CD4-positive, alpha-beta T cell treated with Interleukin-17A for 4 hours (primary cell): Measurements from ENCODE around the gene MEX3C.

Experiments
- DNase-seq: peaks from one replicate; pipeline ENCODE4 v3.0.0-alpha.2; 2020; ENCODE audit warnings: mixed read lengths

The MEX3C gene

DNA sequence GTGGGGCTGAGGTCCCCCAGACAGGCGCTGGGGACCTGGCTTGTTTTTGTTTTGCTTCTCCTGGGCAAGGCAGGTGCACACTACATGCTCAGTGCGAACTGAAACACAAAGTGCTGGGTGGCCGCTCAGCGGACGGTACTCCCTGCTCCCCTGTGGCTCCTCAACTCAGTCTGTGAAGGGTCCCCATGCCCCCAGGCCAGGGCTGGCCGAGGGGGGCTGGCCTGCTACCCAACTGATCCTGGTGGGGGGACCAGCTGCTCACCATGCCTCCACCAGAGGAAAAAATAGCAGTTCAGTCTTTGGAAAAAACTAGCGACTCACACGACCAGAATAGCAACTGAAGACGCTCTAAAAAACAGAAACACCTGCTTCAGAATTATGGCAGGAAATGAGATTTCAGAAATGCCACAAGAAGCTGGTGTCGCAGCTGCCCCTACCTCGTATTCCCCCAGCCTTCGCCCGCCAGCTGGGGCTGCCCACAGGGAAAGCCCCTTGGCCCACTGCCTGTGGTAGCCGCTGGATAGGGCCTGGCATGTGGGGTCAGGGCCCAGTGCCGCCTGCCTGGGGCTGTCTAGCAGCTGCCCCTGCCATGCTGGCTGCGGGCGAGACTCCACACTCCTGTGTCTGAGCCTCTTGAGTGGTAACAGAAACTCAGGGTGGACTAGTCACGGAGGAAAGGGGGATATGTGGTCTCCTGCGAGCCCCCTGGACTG lies 43.7 kb downstream of the MEX3C start:
- DNase-seq: peak; percentile 49

DNA sequence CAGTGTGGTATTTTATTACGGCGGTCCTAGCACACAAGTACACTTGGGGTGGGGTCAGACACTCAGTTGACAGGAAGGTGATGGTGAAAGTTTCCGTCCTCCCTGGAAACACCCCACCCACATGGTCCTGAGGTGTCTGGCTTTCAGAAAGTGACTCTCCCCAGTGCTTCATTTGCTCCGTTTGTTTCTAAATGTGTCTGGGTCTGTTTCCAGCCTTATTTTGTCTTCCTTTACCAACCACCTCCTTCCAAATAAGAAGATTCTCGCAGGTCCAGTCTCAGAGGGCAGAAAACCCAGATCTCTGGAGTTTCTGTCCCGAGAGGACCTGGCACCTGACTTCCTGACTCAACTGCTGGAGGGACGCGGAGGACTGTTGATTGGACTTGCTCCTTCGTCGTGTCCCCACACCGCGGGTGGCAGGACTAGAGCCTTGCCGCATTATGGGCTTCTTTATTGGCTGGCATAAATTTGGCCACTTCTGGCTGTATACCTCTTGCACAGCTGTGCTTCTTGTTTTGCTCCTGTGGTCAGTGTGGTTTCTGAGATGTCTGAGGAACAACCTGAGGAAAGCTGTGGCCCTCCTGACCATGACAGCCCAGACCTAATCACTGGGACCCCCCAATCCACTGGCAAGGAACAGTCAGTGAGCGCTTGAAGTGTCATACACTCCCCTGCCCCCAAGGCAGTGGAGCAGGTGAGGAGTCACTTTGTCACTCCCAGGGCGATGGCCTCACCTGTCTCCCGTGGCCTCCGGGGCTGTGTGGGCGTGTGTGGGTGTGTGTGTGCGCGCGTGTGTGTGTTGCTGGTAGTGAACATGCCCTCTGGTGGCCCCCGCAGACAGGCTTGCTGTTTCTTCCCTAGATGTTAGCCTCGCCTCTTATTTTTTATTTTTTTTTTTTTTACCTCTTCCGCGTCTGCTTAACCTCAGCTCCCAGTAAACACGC lies 45.6 kb downstream of the MEX3C start:
- DNase-seq: peak; percentile 80

DNA sequence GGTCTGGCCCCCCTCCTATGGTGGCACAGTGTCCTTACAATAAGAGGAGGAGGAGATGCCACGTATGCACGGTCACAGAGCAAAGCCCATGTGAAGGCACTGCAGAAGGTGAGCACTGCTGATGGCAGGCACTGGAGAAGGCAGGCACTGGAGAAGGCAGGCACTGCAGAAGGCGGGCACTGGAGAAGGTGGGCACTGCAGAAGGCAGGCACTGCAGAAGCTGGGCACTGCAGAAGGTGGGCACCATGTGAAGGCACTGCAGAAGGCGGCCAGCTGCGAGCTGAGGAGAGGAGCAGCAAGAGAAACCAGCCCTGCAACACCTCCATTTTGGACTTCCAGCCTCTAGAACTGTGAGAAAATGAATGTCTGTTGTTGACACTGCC lies 46.3 kb downstream of the MEX3C start:
- no peak for DNase-seq

DNA sequence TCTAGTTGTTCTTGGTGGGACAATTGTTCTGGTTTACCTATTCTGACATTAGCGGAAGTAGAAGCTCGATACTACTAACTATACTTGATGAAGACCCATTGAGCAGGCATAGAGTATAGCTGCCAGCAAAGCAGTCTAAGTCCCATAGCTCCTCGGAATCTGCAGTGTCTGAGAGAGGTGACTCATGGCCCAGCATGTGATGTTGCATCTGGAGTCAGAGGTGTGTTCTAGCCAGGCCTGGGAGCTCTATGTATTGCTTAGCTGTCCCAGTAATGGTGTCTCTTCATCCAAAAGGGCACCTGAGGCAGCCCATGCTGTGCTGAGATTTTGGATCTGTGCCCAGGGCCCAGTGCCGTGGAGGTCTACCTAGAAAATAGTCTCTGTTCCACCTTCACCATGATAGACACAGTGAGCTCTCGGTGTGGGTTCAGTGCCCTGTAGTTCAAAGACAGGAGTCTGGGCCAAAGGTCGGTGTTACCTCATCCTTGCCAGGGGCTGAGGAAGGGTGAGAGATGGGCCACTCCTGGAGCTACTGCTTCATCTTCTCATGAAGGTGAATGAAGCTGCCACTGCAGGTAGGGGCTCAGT lies 47.3 kb downstream of the MEX3C start:
- peak; percentile 13 for DNase-seq

DNA sequence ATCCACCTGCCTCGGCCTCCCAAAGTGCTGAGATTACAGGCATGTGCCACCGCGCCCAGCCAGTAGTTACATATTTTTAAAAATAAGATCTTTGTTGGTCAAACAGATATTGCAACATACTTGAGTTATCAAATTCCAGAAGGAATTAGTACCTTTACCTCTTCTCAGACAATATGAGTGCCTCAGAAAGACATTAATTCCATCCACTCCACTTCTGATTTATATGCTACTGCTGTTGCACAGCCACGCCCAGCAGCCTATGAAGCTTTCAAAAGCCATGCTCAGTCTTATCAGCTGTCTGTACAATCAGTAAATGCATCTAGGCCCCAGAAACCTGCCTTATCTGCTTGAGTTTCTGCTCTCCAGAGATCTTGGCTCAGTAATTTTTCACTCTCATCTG lies 47.8 kb downstream of the MEX3C start:
- no peak for DNase-seq

DNA sequence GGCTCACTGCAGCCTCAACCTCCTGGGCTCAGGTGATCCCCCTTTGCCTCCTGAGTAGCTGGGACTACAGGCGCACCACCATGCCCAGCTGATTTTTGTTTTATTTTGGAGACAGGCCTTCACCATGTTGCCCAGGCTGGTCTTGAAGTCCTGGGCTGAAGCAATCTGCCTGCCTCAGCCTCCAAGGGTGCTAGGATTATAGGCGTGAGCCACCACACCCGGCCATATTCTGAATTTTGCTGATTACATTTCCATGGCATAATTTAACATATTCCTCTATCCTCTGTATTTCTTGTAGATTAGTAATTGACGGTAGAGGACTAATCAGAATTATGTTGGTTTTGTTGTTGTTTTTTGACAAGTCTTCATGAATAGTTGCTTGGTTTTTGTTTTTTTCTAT lies 50.6 kb downstream of the MEX3C start:
- DNase-seq: no peak

DNA sequence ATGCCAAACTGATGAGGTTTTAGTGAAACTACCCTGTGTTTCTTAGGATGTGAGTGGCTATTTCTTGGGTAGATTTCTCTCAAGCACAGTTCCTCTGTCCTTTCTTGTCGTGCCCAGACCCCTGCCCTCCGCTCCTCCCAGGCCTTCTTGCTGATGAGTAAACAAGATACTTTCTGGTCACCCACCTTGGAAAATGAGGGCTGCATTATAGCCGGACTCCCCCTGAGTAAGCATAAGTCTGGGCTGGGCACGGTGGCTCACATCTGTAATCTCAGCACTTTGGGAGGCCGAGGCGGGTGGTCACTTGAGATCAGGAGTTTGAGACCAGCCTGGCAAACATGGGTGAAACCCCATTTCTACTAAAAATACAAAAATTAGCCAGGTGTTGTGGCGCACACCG lies 58.5 kb downstream of the MEX3C start:
- no peak for DNase-seq

DNA sequence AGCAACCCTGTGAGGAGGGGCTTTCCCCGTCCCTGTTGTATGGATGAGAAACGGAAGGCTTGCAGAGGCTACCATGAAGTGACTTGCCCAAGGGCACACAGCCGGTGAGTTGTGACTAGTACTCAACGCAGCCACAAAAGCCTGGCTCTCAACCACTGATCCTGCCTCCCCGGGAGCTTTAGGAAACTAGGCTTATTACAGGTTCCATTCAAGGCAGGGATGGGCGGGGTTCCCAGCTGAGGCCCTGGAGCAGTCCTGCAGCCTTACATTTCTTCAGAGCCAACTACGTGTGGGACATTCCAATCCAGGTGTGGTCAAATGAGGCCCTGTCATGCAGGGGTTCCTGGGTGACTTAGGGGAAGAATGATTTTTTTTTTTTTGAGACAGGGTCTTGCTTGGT lies 59.6 kb downstream of the MEX3C start:
- DNase-seq: no peak

DNA sequence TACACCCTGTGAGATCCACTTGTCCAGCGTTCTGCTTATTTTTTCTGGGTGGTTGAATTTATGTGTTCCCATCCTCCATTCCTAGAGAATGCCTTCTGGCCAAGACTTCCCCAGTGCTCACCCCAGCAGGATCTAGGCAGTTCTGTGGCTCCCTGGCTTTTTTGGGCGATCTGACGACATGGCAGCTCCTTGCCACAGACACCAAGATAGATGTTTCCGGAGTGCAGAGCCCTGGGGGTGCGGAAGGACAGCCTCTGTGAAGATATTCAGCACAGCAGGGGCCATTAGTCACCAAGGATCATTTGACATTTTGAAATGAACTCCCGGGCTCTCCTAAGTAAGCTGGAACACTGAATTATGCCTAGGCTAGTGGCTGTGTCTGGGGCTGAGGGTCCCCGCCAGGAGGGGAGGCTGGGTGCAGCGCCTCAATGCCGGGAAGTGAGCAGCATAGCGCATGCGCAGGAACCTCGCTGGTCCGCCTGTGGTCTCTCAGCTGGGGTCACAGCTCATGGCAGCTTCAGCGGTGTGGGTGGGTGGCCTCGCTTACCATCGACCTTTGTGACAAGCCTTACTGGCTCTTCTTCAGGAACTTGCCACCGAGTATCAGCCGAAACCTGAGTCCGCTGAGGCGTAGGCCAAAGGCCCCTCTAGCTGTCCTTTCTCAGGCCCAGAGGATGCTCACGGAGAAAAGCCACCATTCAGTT lies 60.3 kb downstream of the MEX3C start:
- no peak for DNase-seq

DNA sequence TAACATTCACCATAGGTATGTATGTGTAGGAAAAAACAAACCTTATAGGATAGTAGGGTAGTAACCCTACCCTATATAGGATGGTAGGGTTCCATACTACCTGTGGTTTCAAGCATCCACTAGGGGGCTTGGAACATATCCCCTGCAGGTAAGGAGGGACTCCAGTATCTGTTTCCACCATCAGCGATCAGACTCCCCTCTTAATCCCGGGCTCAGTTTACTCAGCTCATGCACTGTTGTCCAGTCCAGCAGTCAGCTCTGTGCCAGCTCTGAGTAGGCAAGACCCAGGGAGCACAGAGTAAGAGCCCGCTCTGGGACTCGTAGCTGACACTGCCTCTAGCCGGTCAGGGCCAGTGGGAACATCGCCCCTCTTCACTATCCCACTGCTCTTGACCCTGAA lies 61.7 kb downstream of the MEX3C start:
- DNase-seq: peak; percentile 36

DNA sequence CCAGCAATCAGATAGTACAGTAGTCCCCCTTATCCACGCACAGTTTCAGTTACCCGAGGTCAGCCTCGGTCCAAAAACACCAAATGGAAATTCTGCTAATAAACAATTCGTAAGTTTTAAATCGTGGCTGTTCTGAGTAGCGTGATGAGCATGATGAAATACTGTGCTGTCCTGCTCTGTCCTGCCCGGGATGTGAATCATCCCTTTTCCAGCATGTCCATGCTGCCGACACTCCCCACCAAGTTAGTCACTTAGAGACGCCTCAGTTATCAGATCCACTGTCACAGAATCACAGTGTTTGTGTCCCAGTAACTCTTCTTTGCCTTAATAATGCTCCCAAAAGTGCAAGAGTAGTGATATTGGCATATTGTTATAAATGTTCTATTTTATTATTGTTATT lies 62.1 kb downstream of the MEX3C start:
- no peak for DNase-seq

DNA sequence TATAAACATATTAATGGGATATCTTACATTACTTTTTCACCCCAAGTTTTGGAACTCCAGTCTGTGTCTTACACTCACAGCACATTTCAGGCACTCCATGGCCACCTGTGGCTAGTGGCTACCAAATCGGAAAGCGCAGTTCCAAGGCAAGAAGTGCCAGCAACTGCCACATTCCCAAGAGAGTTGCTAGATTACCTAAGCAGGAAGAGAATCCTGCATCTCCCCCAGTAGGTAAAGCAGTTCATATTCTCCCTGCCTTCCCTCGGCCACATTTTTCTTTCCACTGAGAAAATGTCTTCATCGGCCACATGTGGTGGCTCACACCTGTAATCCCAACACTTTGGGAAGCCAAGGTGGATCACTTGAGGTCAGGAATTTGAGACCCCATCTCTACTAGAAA lies 62.8 kb downstream of the MEX3C start:
- DNase-seq: no peak

DNA sequence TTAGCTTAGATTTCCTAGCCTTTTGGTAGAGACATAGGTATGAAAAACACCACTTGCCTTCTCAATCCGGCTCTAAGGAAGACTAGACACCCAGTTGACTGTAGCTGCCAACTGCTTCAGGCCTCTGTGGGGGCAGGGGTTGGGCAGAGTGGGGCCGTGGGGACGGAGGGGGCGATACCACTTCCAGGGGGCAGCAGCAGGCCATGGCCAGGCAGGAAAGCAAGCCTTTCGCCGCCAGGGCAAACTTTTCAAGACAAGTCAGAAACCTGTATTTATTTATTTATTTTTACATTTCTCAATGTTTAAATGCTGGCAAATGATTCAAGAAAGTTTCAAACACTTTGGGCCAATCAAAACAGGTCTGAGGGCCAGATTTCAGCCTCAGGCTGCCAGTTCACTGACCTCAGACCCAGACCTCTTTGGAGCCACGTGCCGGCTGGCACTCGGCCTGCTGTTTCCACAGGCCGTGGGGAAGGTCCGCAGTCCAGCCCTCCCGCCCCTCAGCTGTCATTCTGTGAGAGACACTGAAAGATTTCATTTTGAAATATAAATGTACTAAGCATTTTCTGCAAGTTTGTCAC lies 63.8 kb downstream of the MEX3C start:
- DNase-seq: no peak

DNA sequence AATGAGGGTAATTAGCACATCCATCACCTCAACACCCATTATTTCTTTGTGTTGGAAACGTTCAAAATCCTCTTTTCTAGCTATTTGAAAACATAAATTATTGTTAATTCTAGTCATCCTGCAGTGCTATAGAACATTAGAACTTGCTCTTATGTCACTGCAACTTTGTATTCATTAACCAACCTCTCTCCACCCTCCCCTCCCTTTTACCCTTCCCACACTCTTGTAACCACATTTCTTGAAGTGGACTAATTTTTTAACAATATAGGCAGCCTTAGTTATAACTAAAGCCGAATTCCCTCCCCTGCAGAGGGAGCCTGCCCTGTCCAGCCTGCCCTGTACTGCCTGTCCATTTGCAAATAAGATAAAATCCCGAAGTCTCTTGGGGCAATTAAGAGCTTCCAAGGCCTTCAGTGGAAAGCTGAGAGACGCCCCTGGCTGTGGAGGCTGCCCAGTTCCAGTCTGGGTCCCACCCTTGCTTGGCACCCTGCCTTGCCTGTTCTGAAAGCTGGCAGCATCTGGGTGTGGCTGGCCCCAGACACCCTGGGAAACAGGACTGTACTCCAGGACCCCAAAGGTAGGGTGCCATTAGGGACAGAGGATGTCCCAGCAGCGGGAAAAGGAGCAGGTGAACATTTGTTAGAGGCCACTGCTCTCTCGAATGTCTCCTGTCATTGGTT lies 65.1 kb downstream of the MEX3C start:
- no peak for DNase-seq

DNA sequence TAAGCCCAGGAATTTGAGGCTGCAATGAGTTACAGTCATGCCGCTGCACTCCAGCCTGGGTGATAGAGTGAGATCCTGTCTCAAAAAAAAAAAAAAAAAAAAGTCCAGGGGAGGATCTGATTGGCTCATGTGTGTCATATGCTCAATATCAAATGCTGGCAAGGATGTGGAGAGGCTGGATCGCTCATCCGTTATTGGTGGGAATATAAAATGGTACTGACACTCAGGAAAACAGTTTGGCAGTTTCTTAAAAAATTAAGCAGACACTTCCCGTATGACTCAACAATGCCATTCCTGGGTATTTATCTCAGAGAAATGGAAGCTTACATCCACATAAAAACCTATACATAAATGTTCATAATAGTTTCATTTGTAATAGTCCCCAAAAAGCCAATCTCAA lies 68.9 kb downstream of the MEX3C start:
- no peak for DNase-seq

DNA sequence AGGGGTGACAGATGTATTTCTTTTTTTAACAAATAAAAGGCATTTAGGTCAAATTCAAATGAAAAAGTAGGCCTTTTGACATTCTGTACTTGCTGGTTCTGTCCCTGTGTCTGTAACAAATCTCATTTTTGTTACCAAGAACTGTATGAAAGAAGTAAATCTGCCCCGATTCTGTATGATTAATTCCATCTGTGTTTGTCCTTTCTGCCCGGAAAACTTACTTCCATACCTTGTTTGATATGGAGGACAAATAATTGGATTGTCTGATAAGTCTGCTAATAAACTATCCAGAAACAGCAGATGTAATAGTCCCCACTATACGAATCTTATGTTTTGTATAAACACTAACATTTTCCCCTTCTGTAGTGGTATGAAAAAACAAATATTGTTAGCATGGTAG lies 69.8 kb downstream of the MEX3C start:
- DNase-seq: no peak

DNA sequence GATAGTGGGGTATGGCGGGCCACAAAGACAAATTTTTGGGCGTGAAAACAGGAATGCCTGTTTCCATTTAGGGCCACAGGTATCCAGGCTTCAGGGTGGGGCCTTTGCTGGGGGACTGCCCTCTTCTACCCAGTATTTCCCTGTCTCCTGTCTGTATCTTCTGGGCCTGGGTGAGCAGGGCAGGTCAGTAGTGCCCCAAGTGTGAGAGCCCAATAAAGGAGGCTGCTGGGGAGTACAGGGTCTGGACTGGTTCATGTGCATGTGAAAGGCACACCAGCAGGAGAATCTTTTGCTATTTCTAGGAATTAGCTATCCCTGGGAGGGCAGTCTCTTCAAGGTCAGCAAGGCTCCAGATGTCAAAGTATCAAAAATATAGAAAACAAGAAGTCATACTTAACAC lies 71.5 kb downstream of the MEX3C start:
- DNase-seq: no peak
